KMS-11 (cell line): Measurements from ENCODE around the gene TSPAN31.

Source experiments
- H2AFZ ChIP-seq: fragments of 200-600 bp; sonication (generic); 2 replicates; pipeline ENCODE4 v1.6.1; 2016; ENCODE audit warnings: antibody characterized with exemption, mixed run types, low read depth
- H3K27ac ChIP-seq: fragments of 200-600 bp; sonication (generic); 2 replicates; pipeline ENCODE4 v1.6.1; 2016; ENCODE audit warnings: mild to moderate bottlenecking, mixed run types
- H3K27me3 ChIP-seq: fragments of 200-600 bp; sonication (generic); 2 replicates; pipeline ENCODE4 v1.6.1; 2017; ENCODE audit warnings: mild to moderate bottlenecking, low read depth, mixed run types, moderate library complexity; ENCODE audit not compliant: insufficient read depth
- H3K36me3 ChIP-seq: fragments of 200-600 bp; sonication (generic); 2 replicates; pipeline ENCODE4 v1.6.1; 2017; ENCODE audit warnings: mild to moderate bottlenecking, mixed run types; ENCODE audit not compliant: insufficient read depth
- H3K4me1 ChIP-seq: fragments of 200-600 bp; sonication (generic); 2 replicates; pipeline ENCODE4 v1.6.1; 2016; ENCODE audit warnings: mild to moderate bottlenecking, low read depth, mixed run types; ENCODE audit not compliant: poor library complexity, severe bottlenecking
- H3K4me2 ChIP-seq: fragments of 200-600 bp; sonication (generic); 2 replicates; pipeline ENCODE4 v1.7.0; 2016; ENCODE audit warnings: mild to moderate bottlenecking, mixed run types
- H3K4me3 ChIP-seq: fragments of 200-600 bp; sonication (generic); IDR thresholded peaks from 2 replicates; pipeline ENCODE4 v1.6.1; 2017; ENCODE audit warnings: low read depth, low read length, mixed read lengths; ENCODE audit not compliant: insufficient read depth
- H3K79me2 ChIP-seq: fragments of 200-600 bp; sonication (generic); 2 replicates; pipeline ENCODE4 v1.6.1; 2016; ENCODE audit warnings: low read depth, mixed run types; ENCODE audit not compliant: insufficient read depth
- H3K9ac ChIP-seq: fragments of 200-600 bp; sonication (generic); 2 replicates; pipeline ENCODE4 v1.6.1; 2016; ENCODE audit warnings: mild to moderate bottlenecking, mixed run types
- H4K20me1 ChIP-seq: fragments of 200-600 bp; sonication (generic); 2 replicates; pipeline ENCODE4 v1.6.1; 2016; ENCODE audit warnings: mild to moderate bottlenecking, mixed run types; ENCODE audit not compliant: insufficient read depth
- CTCF ChIP-seq: fragments of 200-600 bp; sonication (generic); conservative IDR thresholded peaks from 2 replicates; pipeline ENCODE4 v1.6.1; 2017; ENCODE audit warnings: low read depth, mild to moderate bottlenecking, antibody characterized with exemption, low read length, moderate library complexity, mixed read lengths

TSPAN31 gene

GRCh38 chr12:57744194-57744776 is 554 bp upstream of the TSPAN31 start:
- TF ChIP-seq CTCF: 0 out of 2 replicates have a peak, but pooled peaks have one; percentile 22
- H3K36me3 ChIP-seq: peaks cover 15% of the 10 kb centered on the region
- peak overlapping the region; percentile 56 for H3K27ac ChIP-seq
- peak overlapping the region; percentile 71 for H3K4me2 ChIP-seq
- peaks cover 9% of the 10 kb centered on the region for H3K79me2 ChIP-seq
- peaks cover 35% of the 10 kb centered on the region for H3K4me1 ChIP-seq
- H3K27me3 ChIP-seq: no peaks in the 10 kb centered on the region
- peak overlapping the region; percentile 68 for H2AFZ ChIP-seq
- H3K4me3 ChIP-seq: peak overlapping the region; percentile 88
- H3K9ac ChIP-seq: peak overlapping the region; percentile 76
- no peaks in the 10 kb centered on the region for H4K20me1 ChIP-seq

- Histone ChIP-seq H3K4me1 (peaks cover 38% of the 10 kb centered on the region), H3K4me2 (peak overlapping the region; percentile 71), H4K20me1 (no peaks in the 10 kb centered on the region), H3K79me2 (peaks cover 20% of the 10 kb centered on the region), H3K27me3 (no peaks in the 10 kb centered on the region), H3K4me3 (peak overlapping the region; percentile 85), H3K27ac (no peak overlapping the region; the same call in 1 of the 2 replicates), H2AFZ (no peak overlapping the region), H3K36me3 (peaks cover 23% of the 10 kb centered on the region), H3K9ac (peak overlapping the region; percentile 76)
- TF ChIP-seq CTCF: no peak
These were observed 644 bp downstream of the TSPAN31 start for GRCh38 chr12:57745485-57745881.

- Histone ChIP-seq H3K4me3 (no peak overlapping the region), H2AFZ (no peak overlapping the region), H3K4me1 (peaks cover 38% of the 10 kb centered on the region), H3K4me2 (peak overlapping the region; percentile 71), H4K20me1 (no peaks in the 10 kb centered on the region), H3K9ac (no peak overlapping the region), H3K27me3 (no peaks in the 10 kb centered on the region), H3K27ac (no peak overlapping the region; the same call in 1 of the 2 replicates), H3K36me3 (peaks cover 28% of the 10 kb centered on the region), H3K79me2 (peaks cover 25% of the 10 kb centered on the region)
- TF ChIP-seq CTCF: no peak
These were observed 1.2 kb downstream of the TSPAN31 start for GRCh38 chr12:57746025-57746424.

- Histone ChIP-seq H3K9ac (no peak overlapping the region), H3K4me2 (no peak overlapping the region), H3K27ac (no peak overlapping the region), H3K4me3 (no peak overlapping the region), H3K79me2 (peaks cover 41% of the 10 kb centered on the region), H4K20me1 (no peaks in the 10 kb centered on the region), H3K36me3 (peaks cover 28% of the 10 kb centered on the region), H3K4me1 (peaks cover 33% of the 10 kb centered on the region), H3K27me3 (no peaks in the 10 kb centered on the region), H2AFZ (no peak overlapping the region)
- TF ChIP-seq CTCF: no peak
These were observed 4.2 kb downstream of the TSPAN31 start for GRCh38 chr12:57749061-57749460.
